Measurements from ENCODE around the gene CDK2AP2.

DNA sequence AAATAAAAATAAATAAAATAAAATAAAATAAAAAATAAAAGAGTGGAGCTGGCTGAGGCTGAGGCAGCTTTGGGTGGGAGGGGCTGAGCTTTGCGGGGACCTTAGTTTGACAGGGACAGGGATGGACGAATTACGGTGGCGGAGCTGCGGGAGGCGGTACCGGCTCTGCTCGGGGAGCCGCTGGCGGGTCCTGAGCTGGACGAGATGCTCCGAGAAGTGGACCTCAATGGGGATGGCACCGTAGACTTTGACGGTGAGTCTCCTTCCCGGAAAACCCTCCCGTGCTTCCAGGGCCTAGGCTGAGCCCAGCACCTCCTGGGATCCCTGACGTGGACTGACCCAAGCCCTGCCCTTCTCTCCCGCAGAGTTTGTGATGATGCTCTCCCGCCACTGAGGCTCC is 49.7 kb downstream of the CDK2AP2 start:
- TF ChIP-seq CTCF (conservative IDR thresholded peaks at IDR 0.05; ENCODE audit: low read length) (no peak), EZH2phosphoT487 (IDR thresholded peaks at IDR 0.05; ENCODE audit: borderline replicate concordance) (no peak)

All from Loucy (cell line).